H1 (cell line): ENCODE results near the gene CKLF.

ENCODE experiments used
- CTCF ChIP-seq, 3 experiments: IDR thresholded peaks; 1 replicate in 2 of 3; 2 replicates in 1 of 3; pipeline versions ENCODE4 v1.5.1 to v1.6.1; 2011; ENCODE audit warnings: low read length in 3 of 3, mild to moderate bottlenecking in 3 of 3, inconsistent platforms in 2 of 3, low read depth in 1 of 3, moderate library complexity in 1 of 3; ENCODE audit not compliant: insufficient read depth in 1 of 3; ENCODE audit errors: control extremely low read depth in 1 of 3
- EZH2 ChIP-seq: fragments of 200-600 bp; sonication (generic); IDR thresholded peaks from 2 replicates; pipeline ENCODE4 v1.7.1; 2012; ENCODE audit warnings: low read depth, mild to moderate bottlenecking, moderate library complexity, low read length, inconsistent platforms; ENCODE audit not compliant: severe bottlenecking
- HDAC2 ChIP-seq, 2 experiments: fragments of 300-600 bp in 1 of 2; sonication (generic) in 1 of 2; IDR thresholded peaks; 2 replicates each; pipeline ENCODE4 v1.6.1; 2011 to 2012; ENCODE audit warnings: low read depth in 2 of 2, low read length in 2 of 2, mild to moderate bottlenecking in 2 of 2, moderate library complexity in 2 of 2, borderline replicate concordance in 1 of 2, inconsistent platforms in 1 of 2
- POLR2A ChIP-seq, 2 experiments: IDR thresholded peaks; 1 replicate in 1 of 2; 2 replicates in 1 of 2; pipeline ENCODE4 v1.6.1; 2011; ENCODE audit warnings: low read depth in 2 of 2, low read length in 2 of 2, mild to moderate bottlenecking in 2 of 2; ENCODE audit errors: control extremely low read depth in 1 of 2
- POLR2AphosphoS5 ChIP-seq: IDR thresholded peaks from 2 replicates; pipeline ENCODE4 v1.6.1; 2011; ENCODE audit warnings: low read depth, low read length
- TAF1 ChIP-seq: IDR thresholded peaks from 2 replicates; pipeline ENCODE4 v1.6.1; 2011; ENCODE audit warnings: mild to moderate bottlenecking, low read depth, low read length

- no peak for TF ChIP-seq TAF1
- TF ChIP-seq HDAC2 (IDR thresholded peaks at IDR 0.05; ENCODE audit: borderline replicate concordance in 1 of 2, low read depth in 2 of 2, low read length in 2 of 2), result no peak
- TF ChIP-seq POLR2AphosphoS5, result no peak
- TF ChIP-seq CTCF (IDR thresholded peaks at IDR 0.05; ENCODE audit: control extremely low read depth in 1 of 3, insufficient read depth in 1 of 3, low read depth in 1 of 3, low read length in 3 of 3), result no peak
- TF ChIP-seq POLR2A (IDR thresholded peaks at IDR 0.05; ENCODE audit: control extremely low read depth in 1 of 2, low read depth in 2 of 2, low read length in 2 of 2), result no peak
- no peak for TF ChIP-seq EZH2
Measured at GRCh38 chr16:66548068-66548467, 4.3 kb upstream of the CKLF start.
